Activated naive CD8-positive, alpha-beta T cell treated with anti-CD3 and anti-CD28 coated beads, Interleukin-2, amount 10 ng/mL, durations not matched to agents 7 days and 5 days (primary cell): ENCODE data around the gene CPT1B. TPM values are rescaled to one million over a fixed set of nuclear protein-coding genes. Genes with fewer than 3 reads are reported as not detected.

ENCODE experiments used
- ATAC-seq: fragments of 150-1000 bp; cut with Tn5 transposase; one replicate; pipeline ENCODE4 v1.10.0; 2021; ENCODE audit warnings: low read depth, moderate library complexity
- POLR2A ChIA-PET: fragments of 350-600 bp; sonication (Branson Sonifier 250); formaldehyde crosslinking; loops from one replicate; lab custom pipeline; 2021; ENCODE audit warnings: antibody characterized with exemption; lab: Charles Lee
- DNase-seq: peaks from one replicate; pipeline ENCODE4 v3.0.0; 2021
- H3K27ac Mint-ChIP-seq: one replicate; pipeline ENCODE4 v1.8.0; 2022; ENCODE audit warnings: mild to moderate bottlenecking, mixed read lengths
- H3K27me3 Mint-ChIP-seq: one replicate; pipeline ENCODE4 v1.8.0; 2022; ENCODE audit warnings: mild to moderate bottlenecking, moderate library complexity, mixed read lengths
- H3K36me3 Mint-ChIP-seq: one replicate; pipeline ENCODE4 v1.8.0; 2021; ENCODE audit warnings: mild to moderate bottlenecking, mixed read lengths
- H3K4me1 Mint-ChIP-seq: one replicate; pipeline ENCODE4 v1.8.0; 2021; ENCODE audit warnings: mixed read lengths
- H3K4me3 Mint-ChIP-seq: one replicate; pipeline ENCODE4 v1.8.0; 2022; ENCODE audit warnings: mild to moderate bottlenecking, moderate library complexity, mixed read lengths
- H3K9me3 Mint-ChIP-seq: one replicate; pipeline ENCODE4 v1.8.0; 2021; ENCODE audit warnings: mixed read lengths
- total RNA-seq, 2 experiments: library from RNA; stranded (reverse); gene quantifications; one replicate each; pipeline ENCODE4 v1.2.3, GENCODE V29; 2021

Gene CPT1B
- total RNA-seq, 2 experiments from 2014 or later: 85.2 to 95.4 TPM

- Mint-ChIP-seq H3K36me3 (peaks cover 1% of the 10 kb centered on the region), H3K27me3 (peaks cover 24% of the 10 kb centered on the region), H3K27ac (no peak overlapping the region), H3K9me3 (no peaks in the 10 kb centered on the region), H3K4me3 (no peak overlapping the region), H3K4me1 (peaks cover 3% of the 10 kb centered on the region)
- DNase-seq (no peak), ATAC-seq (no peak)
- POLR2A ChIA-PET: no interaction called here
Measured at GRCh38 chr22:50595189-50595588, 17.0 kb upstream of the CPT1B start.

GRCh38 chr22:50587407-50587806 is 9.2 kb upstream of the CPT1B start:
- ATAC-seq: no peak
- Mint-ChIP-seq H3K27ac (no peak overlapping the region), H3K4me3 (no peak overlapping the region), H3K9me3 (no peaks in the 10 kb centered on the region), H3K4me1 (peaks cover 7% of the 10 kb centered on the region), H3K27me3 (peaks cover 4% of the 10 kb centered on the region), H3K36me3 (peaks cover 3% of the 10 kb centered on the region)
- POLR2A ChIA-PET: no interaction called here
- DNase-seq: no peak

- Mint-ChIP-seq H3K27ac (no peak overlapping the region), H3K27me3 (peaks cover 1% of the 10 kb centered on the region), H3K9me3 (no peaks in the 10 kb centered on the region), H3K4me3 (no peak overlapping the region), H3K36me3 (peaks cover 2% of the 10 kb centered on the region), H3K4me1 (peaks cover 7% of the 10 kb centered on the region)
- POLR2A ChIA-PET: no interaction called here
- DNase-seq (no peak), ATAC-seq (no peak)
Measured at GRCh38 chr22:50586416-50586815, 8.2 kb upstream of the CPT1B start.

GRCh38 chr22:50585781-50586180 is 7.6 kb upstream of the CPT1B start:
- H3K27ac Mint-ChIP-seq: no peak overlapping the region

GRCh38 chr22:50585238-50585637 is 7.0 kb upstream of the CPT1B start:
- H3K4me1 Mint-ChIP-seq: peaks cover 13% of the 10 kb centered on the region
- no peaks in the 10 kb centered on the region for H3K9me3 Mint-ChIP-seq
- H3K4me3 Mint-ChIP-seq: no peak overlapping the region
- H3K27me3 Mint-ChIP-seq: no peaks in the 10 kb centered on the region
- ATAC-seq (no peak), DNase-seq (no peak)
- peaks cover 5% of the 10 kb centered on the region for H3K36me3 Mint-ChIP-seq
- POLR2A ChIA-PET: interaction anchor here (1.5 kb wide), 1 partner anchor 23 kb away, joined by 5 read pairs; the partner anchor contains the start of gene SYCE3
- H3K27ac Mint-ChIP-seq: no peak overlapping the region

More at GRCh38 chr22:50585781-50586180, 7.6 kb upstream of the CPT1B start:
- ATAC-seq (no peak), DNase-seq (no peak)
- H3K27me3 Mint-ChIP-seq: peaks cover 1% of the 10 kb centered on the region
- no peaks in the 10 kb centered on the region for H3K9me3 Mint-ChIP-seq
- H3K4me1 Mint-ChIP-seq: peaks cover 11% of the 10 kb centered on the region
- peaks cover 2% of the 10 kb centered on the region for H3K36me3 Mint-ChIP-seq
- no peak overlapping the region for H3K4me3 Mint-ChIP-seq
- POLR2A ChIA-PET: no interaction called here

- Mint-ChIP-seq H3K9me3 (no peaks in the 10 kb centered on the region), H3K27me3 (no peaks in the 10 kb centered on the region), H3K4me1 (peaks cover 19% of the 10 kb centered on the region), H3K4me3 (peak overlapping the region; percentile 99), H3K36me3 (peaks cover 11% of the 10 kb centered on the region), H3K27ac (no peak overlapping the region)
- DNase-seq (no peak), ATAC-seq (no peak)
- POLR2A ChIA-PET: interaction anchor here (0.8 to 9.8 kb wide), 6 partner anchors 12 to 57 kb away, joined by 3 to 93 read pairs (median 6); partner anchors contain the start of genes SCO2, SYCE3 and TYMP
Measured at GRCh38 chr22:50584106-50585096, 6.2 kb upstream of the CPT1B start.

GRCh38 chr22:50583294-50583861 is 5.2 kb upstream of the CPT1B start:
- Mint-ChIP-seq H3K36me3 (peaks cover 11% of the 10 kb centered on the region), H3K4me1 (peaks cover 19% of the 10 kb centered on the region), H3K27ac (peak overlapping the region; percentile 85), H3K27me3 (no peaks in the 10 kb centered on the region), H3K4me3 (peak overlapping the region; percentile 99), H3K9me3 (no peaks in the 10 kb centered on the region)
- ATAC-seq (peak; percentile 25), DNase-seq (no peak)
- POLR2A ChIA-PET: interaction anchor here (0.7 to 9.8 kb wide), 13 partner anchors 11 to 289 kb away, joined by 3 to 93 read pairs (median 8); partner anchors contain the start of genes KLHDC7B, LMF2, NCAPH2 and SCO2

GRCh38 chr22:50582493-50583293 is 4.5 kb upstream of the CPT1B start, which contains the start of gene CHKB:
CHKB (minus strand) TSS chr22:50582849; CDS start chr22:50582781, 68 bp downstream.
- peaks cover 19% of the 10 kb centered on the region for H3K4me1 Mint-ChIP-seq
- DNase-seq: peak; percentile 98
- ATAC-seq: peak; percentile 94
- peak within 1 kb of the TSS; percentile 99 for H3K4me3 Mint-ChIP-seq
- no peaks in the 10 kb centered on the region for H3K9me3 Mint-ChIP-seq
- H3K27me3 Mint-ChIP-seq: no peaks in the 10 kb centered on the region
- peak within 1 kb of the TSS; percentile 96 for H3K27ac Mint-ChIP-seq
- POLR2A ChIA-PET: interaction anchor here (0.7 to 9.8 kb wide), 15 partner anchors 10 to 288 kb away, joined by 3 to 93 read pairs (median 8); partner anchors contain the start of genes ARSA, KLHDC7B, LMF2 and NCAPH2
- H3K36me3 Mint-ChIP-seq: peaks cover 11% of the 10 kb centered on the region

- ATAC-seq (peak; percentile 0), DNase-seq (no peak)
- H3K4me1 Mint-ChIP-seq: peaks cover 25% of the 10 kb centered on the region
- peak overlapping the region; percentile 96 for H3K27ac Mint-ChIP-seq
- peaks cover 11% of the 10 kb centered on the region for H3K36me3 Mint-ChIP-seq
- no peaks in the 10 kb centered on the region for H3K9me3 Mint-ChIP-seq
- POLR2A ChIA-PET: interaction anchor here (0.9 to 9.8 kb wide), 13 partner anchors 16 to 288 kb away, joined by 3 to 93 read pairs (median 8); partner anchors contain the start of genes ARSA, KLHDC7B, LMF2 and NCAPH2
- peak overlapping the region; percentile 99 for H3K4me3 Mint-ChIP-seq
- H3K27me3 Mint-ChIP-seq: no peaks in the 10 kb centered on the region
Measured at GRCh38 chr22:50581950-50582492, 3.8 kb upstream of the CPT1B start.

- POLR2A ChIA-PET: interaction anchor here (0.6 to 9.8 kb wide), 9 partner anchors 15 to 73 kb away, joined by 3 to 93 read pairs (median 11); partner anchors contain the start of genes KLHDC7B, LMF2, NCAPH2 and SCO2
- peaks cover 25% of the 10 kb centered on the region for H3K4me1 Mint-ChIP-seq
- H3K9me3 Mint-ChIP-seq: no peaks in the 10 kb centered on the region
- ATAC-seq (no peak), DNase-seq (no peak)
- H3K27ac Mint-ChIP-seq: peak overlapping the region; percentile 83
- peaks cover 16% of the 10 kb centered on the region for H3K36me3 Mint-ChIP-seq
- H3K27me3 Mint-ChIP-seq: no peaks in the 10 kb centered on the region
- peak overlapping the region; percentile 99 for H3K4me3 Mint-ChIP-seq
Measured at GRCh38 chr22:50581031-50581949, 3.1 kb upstream of the CPT1B start.

GRCh38 chr22:50579752-50580151 is 1.5 kb upstream of the CPT1B start:
- ATAC-seq: no peak
- Mint-ChIP-seq H3K4me1 (peaks cover 25% of the 10 kb centered on the region), H3K27me3 (no peaks in the 10 kb centered on the region), H3K36me3 (peaks cover 20% of the 10 kb centered on the region), H3K9me3 (no peaks in the 10 kb centered on the region), H3K4me3 (no peak overlapping the region), H3K27ac (peak overlapping the region; percentile 67)
- POLR2A ChIA-PET: interaction anchor here (3.7 to 9.8 kb wide), 2 partner anchors 52 to 72 kb away, joined by 14 to 93 read pairs; partner anchors contain the start of genes LMF2, NCAPH2, SCO2 and TYMP
- DNase-seq: no peak
